Stimulated activated CD4-positive, alpha-beta T cell treated with anti-CD3 and anti-CD28 coated beads, Interleukin-4, amount 100 ng/mL, for 24 hours (primary cell): Measurements from ENCODE around the gene SMOC1.

Source experiments
- DNase-seq: peaks from one replicate; pipeline ENCODE4 v3.0.0-alpha.2; 2020

SMOC1 gene, protein sequence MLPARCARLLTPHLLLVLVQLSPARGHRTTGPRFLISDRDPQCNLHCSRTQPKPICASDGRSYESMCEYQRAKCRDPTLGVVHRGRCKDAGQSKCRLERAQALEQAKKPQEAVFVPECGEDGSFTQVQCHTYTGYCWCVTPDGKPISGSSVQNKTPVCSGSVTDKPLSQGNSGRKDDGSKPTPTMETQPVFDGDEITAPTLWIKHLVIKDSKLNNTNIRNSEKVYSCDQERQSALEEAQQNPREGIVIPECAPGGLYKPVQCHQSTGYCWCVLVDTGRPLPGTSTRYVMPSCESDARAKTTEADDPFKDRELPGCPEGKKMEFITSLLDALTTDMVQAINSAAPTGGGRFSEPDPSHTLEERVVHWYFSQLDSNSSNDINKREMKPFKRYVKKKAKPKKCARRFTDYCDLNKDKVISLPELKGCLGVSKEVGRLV

DNA sequence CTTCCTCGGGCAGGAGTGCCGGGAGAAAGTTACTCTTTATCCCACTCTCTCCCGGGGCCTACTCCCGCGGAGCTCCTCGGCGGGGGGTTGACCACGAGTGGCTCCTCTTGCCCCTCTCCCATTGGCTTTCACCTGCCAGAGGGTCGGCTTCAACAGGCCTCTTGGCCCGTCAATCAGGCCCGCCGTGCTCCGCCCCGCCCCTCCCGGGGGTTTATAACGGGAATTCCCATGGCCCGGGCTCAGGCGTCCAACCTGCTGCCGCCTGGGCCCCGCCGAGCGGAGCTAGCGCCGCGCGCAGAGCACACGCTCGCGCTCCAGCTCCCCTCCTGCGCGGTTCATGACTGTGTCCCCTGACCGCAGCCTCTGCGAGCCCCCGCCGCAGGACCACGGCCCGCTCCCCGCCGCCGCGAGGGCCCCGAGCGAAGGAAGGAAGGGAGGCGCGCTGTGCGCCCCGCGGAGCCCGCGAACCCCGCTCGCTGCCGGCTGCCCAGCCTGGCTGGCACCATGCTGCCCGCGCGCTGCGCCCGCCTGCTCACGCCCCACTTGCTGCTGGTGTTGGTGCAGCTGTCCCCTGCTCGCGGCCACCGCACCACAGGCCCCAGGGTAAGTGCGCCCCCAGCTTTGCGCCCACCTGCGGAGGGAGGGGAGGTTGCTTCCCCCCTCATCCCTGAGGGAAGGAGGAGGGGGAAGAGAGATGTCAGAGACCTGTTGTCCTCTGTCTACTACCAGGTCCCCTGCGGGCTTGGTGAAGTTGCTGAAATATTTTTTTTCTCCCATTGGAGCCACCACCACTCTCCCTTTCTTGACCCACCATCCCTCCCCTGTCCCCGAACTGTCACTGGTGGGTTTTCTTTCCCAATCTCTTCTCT is at the start of gene SMOC1:
Gene SMOC1, plus strand, starts transcription at position 242 of the 869 bp plus-strand sequence. Its CDS starts 263 bp downstream, at position 505.
- peak; percentile 8 for DNase-seq

DNA sequence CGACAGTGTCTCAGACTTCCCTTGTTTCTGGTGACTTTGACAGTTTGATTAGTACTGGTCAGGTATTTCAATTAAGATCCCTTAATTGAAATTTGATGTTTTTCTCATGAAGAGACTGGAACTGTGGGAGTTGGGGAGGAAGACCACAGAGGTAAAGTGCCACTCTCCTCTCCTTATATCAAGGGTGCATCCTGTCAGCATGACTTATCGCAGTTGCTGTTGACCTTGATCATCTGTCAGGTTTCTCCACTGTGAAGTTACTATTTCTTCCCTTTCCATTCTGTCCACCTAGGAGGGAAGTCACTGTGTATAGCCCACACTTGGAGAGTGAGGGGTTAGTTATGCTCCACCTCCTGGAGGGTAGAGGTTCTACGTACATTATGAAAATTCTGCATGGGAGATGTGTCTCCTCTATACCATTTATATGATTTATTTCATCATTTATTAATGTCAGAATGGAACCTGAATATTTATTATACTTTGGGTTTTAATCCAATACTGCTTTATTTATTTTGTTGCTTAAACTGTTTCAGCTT is 40.3 kb upstream of the SMOC1 start:
- DNase-seq: no peak

DNA sequence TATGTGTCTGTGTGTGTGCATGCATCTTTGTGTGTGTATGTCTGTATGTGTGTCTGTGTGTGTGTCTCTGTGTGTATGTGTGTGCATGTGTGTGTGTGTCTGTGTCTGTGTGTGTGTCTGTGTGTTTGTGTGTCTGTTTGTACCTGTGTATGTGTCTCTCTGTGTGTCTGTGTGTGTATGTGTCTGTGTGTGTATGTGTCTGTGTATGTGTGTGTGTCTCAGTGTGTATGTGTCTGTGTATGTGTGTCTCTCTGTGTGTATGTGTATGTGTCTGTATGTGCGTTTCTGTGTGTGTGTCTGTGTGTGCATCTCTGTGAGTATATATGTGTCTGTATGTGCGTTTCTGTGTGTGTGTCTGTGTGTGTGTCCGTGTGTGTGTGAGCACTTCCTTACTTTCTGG is 39.6 kb upstream of the SMOC1 start:
- DNase-seq: no peak

DNA sequence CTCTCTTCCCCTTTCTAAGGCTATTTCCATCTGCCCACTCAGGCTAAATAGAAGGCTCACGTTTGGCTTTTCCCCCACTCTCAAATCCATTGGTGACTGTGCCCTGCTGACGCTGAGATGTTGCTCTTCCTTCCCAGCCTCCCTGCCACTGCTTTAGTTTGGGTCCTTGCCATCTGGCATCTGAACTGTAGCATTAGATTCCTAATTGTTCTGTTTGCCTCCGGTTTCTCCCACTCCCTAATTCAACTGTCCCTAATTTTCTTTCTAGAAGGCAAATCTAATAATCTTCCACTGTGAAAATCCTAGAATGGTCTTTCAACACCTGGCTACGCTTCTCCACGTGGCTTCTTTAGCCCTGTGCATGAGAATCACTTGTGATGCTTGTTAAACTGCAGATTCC is 37.6 kb upstream of the SMOC1 start:
- DNase-seq: no peak

DNA sequence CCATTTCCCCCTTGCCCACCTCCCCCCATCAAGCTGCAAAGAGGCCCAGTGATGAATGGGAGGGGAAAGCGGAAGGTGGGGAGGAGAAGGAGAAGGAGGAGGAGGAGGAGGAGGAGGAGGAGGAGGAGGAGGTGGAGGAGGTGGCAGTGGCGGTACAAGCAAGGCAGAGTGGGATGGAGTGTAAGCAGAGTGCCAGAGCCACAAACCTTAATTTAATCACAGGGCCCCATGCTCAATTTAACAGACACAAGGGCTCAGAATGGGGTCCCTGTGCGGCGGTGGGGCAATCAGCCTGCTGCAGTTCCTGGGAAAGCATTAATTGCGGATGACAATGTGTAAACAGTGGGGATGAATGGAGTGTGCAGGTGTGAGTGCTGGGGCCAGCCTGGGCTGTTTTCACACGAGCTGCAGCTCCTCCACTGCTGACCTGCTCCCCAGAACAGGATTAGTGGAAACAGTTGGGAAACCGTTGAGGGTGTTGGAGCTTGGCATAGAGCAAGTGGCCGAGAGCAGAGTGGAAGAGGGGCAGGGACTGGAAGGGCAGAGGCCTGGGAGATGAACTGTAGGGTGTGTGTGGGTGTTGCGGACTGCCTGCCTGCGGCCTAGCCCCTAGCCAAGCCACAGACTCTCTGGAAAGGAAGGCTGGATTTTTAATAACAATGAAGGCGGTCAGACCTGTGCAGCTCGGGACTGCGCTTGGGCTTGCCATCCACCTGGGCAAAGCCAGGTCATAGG is 36.4 kb upstream of the SMOC1 start:
- DNase-seq: no peak

DNA sequence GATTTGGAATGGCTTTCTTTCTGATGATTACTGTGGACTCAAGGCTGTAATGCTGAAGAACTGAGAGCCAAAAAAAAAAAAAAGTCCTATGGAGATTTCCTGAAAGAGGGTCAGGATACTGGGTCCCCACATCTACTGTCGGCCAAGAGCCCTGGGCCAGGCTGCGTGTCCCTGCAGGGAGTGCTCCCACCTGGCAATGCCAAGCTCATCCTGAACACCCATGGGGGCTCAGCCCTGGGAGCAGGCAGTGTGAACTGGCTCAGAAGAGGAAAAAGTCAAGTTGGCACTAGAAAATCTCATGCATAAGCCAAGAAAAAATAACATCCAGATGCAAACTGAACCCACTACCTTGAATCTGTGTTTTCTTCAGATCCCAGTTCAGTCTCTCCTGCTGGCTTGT is 35.0 kb upstream of the SMOC1 start:
- no peak for DNase-seq

DNA sequence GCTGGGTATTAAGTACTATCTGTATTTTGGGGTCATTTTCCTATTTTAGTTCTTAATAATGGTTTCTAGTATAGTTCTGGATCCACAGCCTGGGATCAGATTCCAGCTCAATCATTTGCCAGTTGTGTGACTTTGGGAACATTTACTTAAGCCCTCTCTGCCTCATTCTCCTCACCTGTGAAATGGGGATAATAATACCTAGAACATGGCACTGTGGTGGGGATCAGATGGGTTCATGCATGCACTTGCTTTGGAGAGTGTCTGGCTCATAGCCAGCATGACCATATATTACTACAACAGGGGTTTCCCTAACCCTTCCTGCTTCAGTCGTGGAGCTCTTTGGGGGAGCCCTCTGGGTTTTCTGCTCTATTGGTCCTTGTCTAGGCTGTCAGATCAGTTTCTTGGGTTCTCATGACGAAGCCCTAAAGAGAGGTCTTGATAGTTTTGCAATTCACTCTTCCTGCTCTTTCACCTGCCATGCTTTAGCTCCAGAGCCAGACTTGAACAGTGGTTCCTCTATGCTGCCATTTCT is 34.1 kb upstream of the SMOC1 start:
- no peak for DNase-seq

DNA sequence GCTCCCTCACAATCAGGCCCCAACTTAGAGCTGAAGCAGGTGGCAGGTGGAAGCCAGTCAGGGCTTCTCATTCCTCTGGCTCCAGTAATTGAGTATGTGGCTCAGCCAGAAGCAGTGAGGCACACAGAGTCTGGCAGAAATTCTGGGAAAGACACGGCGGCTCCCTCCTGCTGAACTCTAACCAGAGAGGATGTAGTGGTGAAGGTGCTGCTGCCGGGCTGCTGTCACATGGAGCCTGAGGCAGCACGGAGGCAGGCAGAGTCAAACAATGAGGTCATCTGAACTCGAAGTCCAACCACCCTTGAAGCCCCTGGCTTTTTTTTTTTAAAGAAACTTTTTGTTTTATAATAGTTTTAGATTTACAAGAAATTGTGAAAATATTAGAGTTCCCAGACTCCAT is 33.4 kb upstream of the SMOC1 start:
- no peak for DNase-seq

DNA sequence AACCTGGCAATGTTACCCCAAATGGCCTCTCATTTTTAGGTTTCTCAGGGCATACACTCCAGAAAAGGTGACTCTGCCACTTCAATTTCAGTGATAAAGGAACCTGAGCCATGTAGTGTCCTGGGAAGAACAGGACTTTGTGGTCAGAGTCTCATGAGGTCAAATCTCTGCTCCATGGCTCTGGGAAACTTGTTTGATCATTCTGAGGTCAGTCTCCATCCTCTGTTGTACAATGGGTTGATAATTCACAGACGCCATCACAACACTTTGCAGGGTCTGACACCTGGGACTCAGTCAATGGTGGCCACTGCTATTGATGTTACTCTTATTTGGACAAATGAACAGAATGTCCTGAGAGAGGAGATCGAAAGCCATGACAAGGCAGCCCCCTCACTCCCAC is 31.1 kb upstream of the SMOC1 start:
- DNase-seq: no peak

DNA sequence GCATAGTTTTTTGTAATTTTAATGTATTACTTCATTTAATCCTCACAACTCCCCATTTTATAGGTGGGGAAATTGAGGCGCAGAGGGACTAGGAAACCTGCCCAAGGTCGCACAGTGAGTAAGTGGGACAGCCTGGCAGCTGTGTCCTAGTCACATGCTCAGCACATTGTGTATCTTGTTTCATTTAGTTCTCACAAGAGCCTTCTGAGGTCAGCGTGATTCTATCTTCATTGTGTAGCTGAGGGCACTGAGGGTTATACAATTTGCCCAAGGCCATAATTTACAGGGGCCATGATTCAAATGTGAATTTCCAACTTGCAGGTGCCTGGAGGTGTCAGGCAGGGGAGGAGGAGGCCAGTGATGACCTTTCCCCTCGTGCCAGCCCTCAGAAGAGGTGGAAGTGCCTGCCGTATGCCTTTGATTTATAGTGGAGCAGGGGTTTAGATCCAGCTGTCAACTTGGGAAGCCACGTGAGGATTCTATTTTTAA is 30.3 kb upstream of the SMOC1 start:
- no peak for DNase-seq

DNA sequence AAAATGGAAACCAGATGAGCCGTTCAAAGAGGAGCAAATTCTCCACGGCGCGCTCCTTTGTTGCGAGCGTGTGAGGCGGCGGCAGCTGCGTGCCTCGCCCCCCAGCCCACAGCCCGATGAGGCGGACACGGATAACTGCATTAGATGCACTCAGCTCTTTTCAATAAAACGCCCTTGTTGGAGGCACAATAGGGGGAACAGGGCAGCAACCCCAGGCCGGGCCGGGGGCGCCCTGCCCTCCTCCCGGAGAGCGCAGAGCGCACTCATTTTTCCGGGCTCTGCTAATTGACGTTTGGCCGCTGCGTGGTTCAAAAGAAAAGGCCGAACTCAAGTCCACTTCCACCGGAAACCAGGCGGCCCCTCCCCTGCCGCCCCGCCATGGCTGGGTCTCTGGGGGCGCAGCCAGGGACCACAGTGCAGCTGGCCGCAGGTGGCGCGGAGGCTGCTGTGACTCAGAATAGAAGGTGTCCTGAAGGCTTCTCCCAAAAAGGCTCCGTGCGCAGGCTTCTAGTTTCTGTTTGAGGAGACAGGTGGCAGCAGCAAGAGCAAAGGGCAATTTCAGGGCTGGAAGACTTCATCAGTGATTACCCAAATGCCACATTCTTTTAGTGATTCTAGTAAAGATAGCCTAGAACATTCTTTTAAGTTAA is 29.0 kb upstream of the SMOC1 start:
- DNase-seq: no peak

DNA sequence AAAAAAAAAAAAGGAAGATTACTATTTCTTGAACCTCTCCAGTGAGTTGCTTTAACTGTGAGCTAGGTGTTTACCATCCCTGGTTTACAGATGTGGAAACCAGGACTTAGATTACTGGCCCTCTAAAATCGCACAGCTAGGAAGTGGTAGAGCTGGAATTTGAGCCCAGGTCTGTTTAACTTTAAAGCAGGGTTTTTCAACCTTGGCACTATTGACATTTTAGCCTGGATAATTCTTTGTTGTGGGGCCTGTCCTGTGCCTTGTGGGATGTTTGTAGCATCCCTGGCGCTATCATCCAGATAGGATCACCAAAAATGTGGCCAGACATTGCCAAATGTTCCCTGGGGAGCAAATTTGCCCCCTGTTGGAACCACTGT is 28.5 kb upstream of the SMOC1 start:
- DNase-seq: no peak

DNA sequence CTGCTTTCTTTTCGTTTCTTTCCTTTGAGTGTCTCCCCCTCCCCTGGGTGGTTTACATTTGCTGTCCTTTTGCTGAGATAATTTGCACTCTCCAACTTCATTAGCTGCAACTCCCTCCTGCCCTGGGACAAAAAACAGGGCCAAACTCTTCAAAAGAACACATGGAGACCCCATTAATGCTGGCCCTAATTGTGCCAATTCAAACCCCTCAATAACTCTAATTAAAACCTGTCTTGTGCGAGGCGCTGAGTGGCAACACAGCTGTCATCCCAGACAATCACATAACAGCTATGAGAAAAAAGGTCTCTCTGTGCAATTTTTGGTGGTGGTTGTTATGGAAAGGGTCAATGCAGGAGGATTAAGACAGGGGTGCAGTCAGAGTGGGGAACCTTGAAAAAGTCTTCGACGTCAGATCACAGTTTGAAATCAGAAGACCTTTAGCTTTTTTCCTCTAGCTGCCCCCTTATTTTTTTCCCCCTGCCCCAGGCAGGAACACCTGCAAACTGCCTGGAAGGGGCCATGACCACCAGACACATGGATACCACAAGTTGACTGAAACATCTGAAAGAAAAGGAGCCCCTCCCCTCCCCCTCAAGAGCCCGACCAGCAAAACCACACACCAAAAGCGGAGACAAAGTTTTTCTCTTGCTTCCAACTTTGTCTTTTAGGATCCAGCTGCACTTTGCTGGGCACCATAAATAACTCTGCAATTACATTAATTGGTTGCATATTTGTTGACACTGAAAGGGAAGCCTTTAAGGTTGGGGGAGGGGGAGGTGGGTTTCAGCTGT is 26.5 kb upstream of the SMOC1 start:
- no peak for DNase-seq

DNA sequence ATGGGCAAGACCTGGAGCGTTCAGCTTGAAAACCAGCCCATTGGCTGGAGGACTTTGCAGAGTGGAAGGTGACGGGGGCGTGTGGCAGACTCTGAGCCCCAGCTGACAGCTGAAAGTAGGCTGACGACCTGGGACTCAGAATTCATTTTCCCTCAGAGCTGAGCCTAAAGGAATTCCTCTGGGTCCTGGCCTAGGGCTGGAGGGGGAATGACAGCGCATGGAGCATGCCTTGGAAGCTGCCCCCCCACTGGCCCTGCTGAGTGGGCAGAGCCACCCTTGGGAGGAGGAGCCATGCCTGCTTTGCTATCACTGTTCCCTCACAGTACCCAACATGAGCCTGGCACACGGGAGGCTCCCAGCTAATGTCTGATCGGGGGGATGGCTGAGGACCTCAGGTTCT is 25.4 kb upstream of the SMOC1 start:
- no peak for DNase-seq

DNA sequence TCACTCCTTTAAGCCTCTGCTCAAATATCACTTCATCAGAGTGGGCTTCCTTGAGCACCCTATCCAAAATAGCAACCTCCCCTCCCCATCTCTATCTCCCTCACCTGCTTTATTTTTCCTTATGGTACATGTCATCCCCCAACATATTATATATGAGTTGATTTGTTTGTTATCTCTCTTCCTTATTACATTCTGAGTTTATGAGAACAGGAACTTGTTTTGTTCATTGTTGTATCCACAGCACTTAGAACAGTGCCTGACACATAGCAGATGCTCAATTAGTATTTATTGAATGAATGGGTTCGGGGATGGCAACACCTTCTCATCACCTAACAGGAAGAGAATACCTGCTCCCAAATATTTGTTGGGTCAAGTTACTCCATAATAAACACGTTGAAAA is 24.6 kb upstream of the SMOC1 start:
- DNase-seq: no peak

DNA sequence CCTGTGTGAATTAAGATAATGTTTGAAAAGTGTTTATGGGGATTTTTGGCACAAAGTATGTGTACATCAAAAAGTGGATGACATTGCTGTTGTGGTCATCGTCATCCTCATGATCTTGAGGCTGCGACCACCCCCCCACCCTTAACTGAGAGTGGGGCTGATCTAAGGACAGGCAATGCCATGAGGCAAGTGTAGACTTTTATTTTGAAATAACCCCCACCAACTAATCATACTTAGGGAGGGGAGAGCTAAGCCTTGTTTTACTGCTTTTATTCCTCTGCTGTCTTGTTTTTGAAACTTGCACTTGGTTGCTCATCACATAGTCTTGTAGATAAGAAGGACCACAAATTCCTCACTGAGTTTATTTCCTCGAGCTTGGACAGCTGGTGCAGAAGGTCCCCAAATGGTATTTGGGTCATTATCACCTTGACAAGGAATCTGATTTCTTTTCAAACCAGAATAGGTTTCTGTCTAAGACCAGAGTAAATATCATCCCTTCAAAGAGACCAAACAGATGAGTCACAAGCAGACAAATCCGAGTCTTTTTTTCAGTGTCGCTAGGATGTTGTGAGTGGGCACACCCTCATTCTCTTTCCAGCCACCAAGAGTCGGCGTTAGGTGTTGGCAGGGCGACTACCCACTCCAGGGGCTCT is 23.9 kb upstream of the SMOC1 start:
- DNase-seq: no peak

DNA sequence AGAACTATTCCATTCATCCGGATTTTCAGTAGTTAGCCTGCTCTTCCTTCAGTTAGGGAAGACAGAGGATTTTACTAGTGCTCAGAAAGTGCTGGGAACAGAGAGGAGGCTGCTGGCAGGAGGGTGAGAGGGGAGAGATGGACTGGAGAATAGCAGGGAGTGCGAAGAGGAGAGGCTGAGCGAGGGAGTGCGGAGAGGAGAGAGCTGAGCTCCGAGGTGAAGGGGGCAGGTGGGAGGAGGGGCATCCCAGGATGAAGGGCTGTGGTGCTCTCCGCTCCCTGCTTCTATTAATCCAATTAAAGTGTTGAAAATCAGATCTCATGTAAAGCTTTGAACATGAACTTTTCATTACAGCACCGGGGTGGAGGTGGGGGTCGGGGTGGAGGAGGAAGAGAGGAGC is 20.4 kb upstream of the SMOC1 start:
- no peak for DNase-seq

DNA sequence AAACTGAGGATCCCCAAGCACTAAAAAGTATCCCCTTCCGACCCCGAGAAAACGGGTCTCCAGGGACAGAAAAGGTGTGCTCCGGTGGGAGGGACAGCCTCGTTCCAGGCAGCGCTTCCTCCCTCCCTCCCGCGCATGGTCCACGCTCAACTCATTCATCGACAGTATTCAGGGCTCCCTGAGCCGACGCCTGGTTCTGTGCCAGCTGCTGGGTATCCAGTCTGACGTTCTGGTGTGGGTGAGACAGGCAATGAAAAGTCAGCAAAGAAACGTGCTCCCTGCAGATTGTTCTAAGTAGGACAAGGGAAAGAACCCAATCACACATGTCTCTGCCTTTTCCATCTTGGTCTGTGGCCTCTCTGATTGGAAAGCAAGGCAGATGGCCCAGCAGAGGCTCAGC is 19.6 kb upstream of the SMOC1 start:
- no peak for DNase-seq

DNA sequence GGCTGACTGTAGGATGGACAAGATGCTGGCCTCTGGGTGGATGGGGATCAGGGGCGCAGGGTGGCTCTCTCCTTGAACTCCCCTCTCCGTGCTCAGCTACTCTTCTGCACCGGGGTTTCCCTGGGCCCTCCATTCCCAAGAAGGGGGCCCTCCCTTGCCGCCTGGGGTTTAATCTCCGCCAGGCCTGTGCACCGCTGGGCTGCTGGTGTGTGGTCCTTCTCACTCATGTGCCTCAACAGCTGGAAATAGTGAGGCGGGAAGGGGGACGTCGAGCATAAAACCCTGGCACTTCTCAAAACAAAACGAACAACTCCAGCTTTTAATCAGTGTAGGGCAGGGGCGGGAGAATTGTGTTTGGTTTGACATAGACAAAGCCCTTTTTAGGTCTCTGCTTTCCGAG is 19.0 kb upstream of the SMOC1 start:
- no peak for DNase-seq

DNA sequence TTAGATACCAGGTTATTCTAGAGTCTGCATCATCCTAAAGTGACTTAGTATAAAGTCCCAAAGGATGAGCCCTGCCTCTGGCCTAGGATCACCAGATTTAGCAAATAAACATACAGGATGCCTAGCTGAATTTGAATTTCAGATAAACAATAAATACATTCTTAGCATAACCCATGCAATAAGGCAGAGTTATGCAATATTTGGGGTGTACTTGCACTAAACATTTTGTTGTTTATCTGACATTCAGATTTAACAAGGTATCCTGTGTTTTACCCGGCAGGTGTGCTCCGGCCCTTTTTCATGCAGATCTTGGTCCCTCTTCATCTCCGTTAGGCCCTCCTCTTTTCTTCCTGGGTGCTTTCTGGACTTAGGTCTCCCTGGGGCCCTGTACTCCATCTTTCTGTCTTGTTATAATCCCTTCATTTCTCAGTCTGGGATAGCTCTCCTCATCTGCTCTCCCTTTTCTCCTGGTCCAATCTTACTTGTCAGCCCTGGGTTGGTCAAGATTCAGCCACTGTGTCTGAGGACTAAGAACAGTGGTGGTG is 18.1 kb upstream of the SMOC1 start:
- no peak for DNase-seq

DNA sequence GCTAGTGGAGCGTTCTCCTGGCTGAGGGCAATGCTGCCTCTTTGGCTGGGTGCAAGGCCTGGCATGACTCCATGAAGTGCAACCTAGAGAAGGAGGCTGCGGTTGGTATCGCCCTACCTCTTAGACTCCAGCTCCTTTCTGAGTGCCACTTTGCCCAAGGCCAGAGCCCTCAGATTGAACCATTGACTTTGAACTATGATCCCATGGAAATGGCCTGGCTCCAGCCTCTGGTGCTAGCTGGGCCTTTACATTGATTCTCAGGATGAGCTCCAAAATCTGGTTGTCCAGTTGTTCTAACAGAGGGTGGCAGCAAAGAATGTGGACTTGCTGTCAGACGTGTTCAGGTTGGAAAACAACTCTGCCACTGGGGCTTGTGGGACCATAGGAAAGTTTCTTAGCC is 16.1 kb upstream of the SMOC1 start:
- DNase-seq: no peak
